ENCODE data around the gene SPOP.
"Not testable (repeated sequence)": the region's sequence is repeated elsewhere in the genome, so short reads cannot be mapped to it uniquely, and the experiment has no call there.

The SPOP gene

GRCh38 chr17:49647256-49647585 lies 30.7 kb downstream of the SPOP start:
- CTCF ChIA-PET = interaction anchor here (0.6 to 1.6 kb wide), 9 partner anchors 9 to 89 kb away, joined by 3 to 11 read pairs (median 4); no protein-coding TSS in a partner anchor

GRCh38 chr17:49646391-49647255 lies 31.3 kb downstream of the SPOP start:
- ChIA-PET CTCF (interaction anchor here (0.6 to 1.2 kb wide), 12 partner anchors 9 to 89 kb away, joined by 3 to 11 read pairs (median 3); no protein-coding TSS in a partner anchor), POLR2A (interaction anchor here (1.0 kb wide), 1 partner anchor 19 kb away, joined by 3 read pairs; no protein-coding TSS in a partner anchor)
- DNase-seq (ENCODE audit: extremely low spot score) = peak; percentile 48
- no peak for TF ChIP-seq CTCF (IDR thresholded peaks at IDR 0.05; ENCODE audit: control extremely low read depth, extremely low read depth, low read depth, missing control alignments)

More at GRCh38 chr17:49647256-49647585, 30.7 kb downstream of the SPOP start:
- TF ChIP-seq CTCF (IDR thresholded peaks at IDR 0.05; ENCODE audit: control extremely low read depth, extremely low read depth, low read depth, missing control alignments) = no peak
- POLR2A ChIA-PET = interaction anchor here (1.0 kb wide), 1 partner anchor 19 kb away, joined by 3 read pairs; no protein-coding TSS in a partner anchor
- DNase-seq (ENCODE audit: extremely low spot score) = no peak

- POLR2A ChIA-PET = interaction anchor here (1.0 kb wide), 1 partner anchor 18 kb away, joined by 3 read pairs; no protein-coding TSS in a partner anchor
- DNase-seq (ENCODE audit: extremely low spot score) = not testable (repeated sequence)
- CTCF ChIA-PET = interaction anchor here (0.9 to 1.2 kb wide), 6 partner anchors 9 to 88 kb away, joined by 3 to 4 read pairs (median 3); no protein-coding TSS in a partner anchor
Observed at GRCh38 chr17:49646056-49646390, 31.9 kb downstream of the SPOP start.

- ChIA-PET CTCF (interaction anchor here (1.0 to 1.2 kb wide), 3 partner anchors 11 to 43 kb away, joined by 3 read pairs; no protein-coding TSS in a partner anchor), POLR2A (no interaction called here)
- no peak for TF ChIP-seq CTCF (IDR thresholded peaks at IDR 0.05; ENCODE audit: control extremely low read depth, extremely low read depth, low read depth, missing control alignments)
- no peak for DNase-seq (ENCODE audit: extremely low spot score)
Observed at GRCh38 chr17:49645654-49646053, 32.2 kb downstream of the SPOP start.

GRCh38 chr17:49640556-49640955 lies 37.3 kb downstream of the SPOP start:
- ChIA-PET POLR2A (no interaction called here), CTCF (no interaction called here)
- no peak for TF ChIP-seq CTCF (IDR thresholded peaks at IDR 0.05; ENCODE audit: control extremely low read depth, extremely low read depth, low read depth, missing control alignments)
- no peak for DNase-seq (ENCODE audit: extremely low spot score)

GRCh38 chr17:49638818-49639217 lies 39.1 kb downstream of the SPOP start:
- ChIA-PET POLR2A (no interaction called here), CTCF (interaction anchor here (1.8 to 1.9 kb wide), 2 partner anchors 8 to 23 kb away, joined by 4 to 11 read pairs; no protein-coding TSS in a partner anchor)
- DNase-seq (ENCODE audit: extremely low spot score) = no peak
- no peak for TF ChIP-seq CTCF (IDR thresholded peaks at IDR 0.05; ENCODE audit: control extremely low read depth, extremely low read depth, low read depth, missing control alignments)

GRCh38 chr17:49637739-49638138 lies 40.2 kb downstream of the SPOP start:
- CTCF ChIA-PET = interaction anchor here (0.6 to 1.9 kb wide), 7 partner anchors 9 to 82 kb away, joined by 3 to 11 read pairs (median 3); no protein-coding TSS in a partner anchor
- DNase-seq (ENCODE audit: extremely low spot score) = no peak
- no peak for TF ChIP-seq CTCF (IDR thresholded peaks at IDR 0.05; ENCODE audit: control extremely low read depth, extremely low read depth, low read depth, missing control alignments)
- POLR2A ChIA-PET = no interaction called here
